HCT116 (cell line): Measurements from ENCODE around the gene CXCR5. TPM values are rescaled to one million over a fixed set of nuclear protein-coding genes. Genes with fewer than 3 reads are reported as not detected.

Experiments
- ATAC-seq: fragments of 200-7000 bp; cut with Tn5 transposase; 2 replicates; pipeline ENCODE4 v1.9.1; 2020; ENCODE audit warnings: mild to moderate bottlenecking, moderate library complexity
- BruUV-seq: library from RNA; stranded (reverse); fragments of 400-500 nt; replicated peaks from 2 replicates; lab custom pipeline; 2021; lab: Mats Ljungman, UMichigan
- CTCF ChIA-PET: fragments of 300-600 bp; sonication (Branson Sonifier 250); formaldehyde crosslinking; loops from one replicate; lab custom pipeline; 2021; ENCODE audit warnings: antibody characterized with exemption; lab: Charles Lee
- POLR2A ChIA-PET: fragments of 300-600, 350-600 bp; sonication (Branson Sonifier 250); formaldehyde crosslinking; loops from one replicate; lab custom pipeline; 2021; ENCODE audit warnings: antibody characterized with exemption; lab: Charles Lee
- RAD21 ChIA-PET, 2 experiments: fragments of 300-600 bp; sonication (Branson Sonifier 250); formaldehyde crosslinking; loops; one replicate each; lab custom pipeline; 2023; ENCODE audit warnings: low total read pairs in 2 of 2; ENCODE audit not compliant: uncharacterized antibody in 2 of 2, unreplicated experiment in 2 of 2, low non-redundant PET in 1 of 2; lab: Charles Lee
- DNase-seq: peaks from one replicate; pipeline ENCODE4 v3.0.0-alpha.2; 2010; ENCODE audit warnings: low read depth, low spot score
- H2AFZ ChIP-seq: fragments of 200-600 bp; shearing (Covaris generic), sonication (generic); 2 replicates; pipeline ENCODE4 v1.6.1; 2017; ENCODE audit warnings: low read depth, mixed run types, mixed read lengths, antibody characterized with exemption, low read length; ENCODE audit not compliant: poor library complexity, severe bottlenecking
- H3K27ac ChIP-seq: 2 replicates; pipeline ENCODE4 v1.5.1; 2012; ENCODE audit warnings: low read depth, low read length
- H3K27me3 ChIP-seq: fragments of 200-600 bp; sonication (generic); 2 replicates; pipeline ENCODE4 v1.6.1; 2016; ENCODE audit warnings: mixed run types, low read length, mixed read lengths; ENCODE audit not compliant: insufficient read depth
- H3K36me3 ChIP-seq, 2 experiments: fragments of 200-500 bp in 1 of 2; fragments of 200-600 bp in 1 of 2; sonication (Bioruptor generic) in 1 of 2; sonication (generic) in 1 of 2; 2 replicates each; pipeline versions ENCODE4 v1.5.1 to v1.6.1; 2014 to 2016; ENCODE audit warnings: low read length in 2 of 2, inconsistent platforms in 1 of 2, mixed read lengths in 1 of 2, mixed run types in 1 of 2; ENCODE audit not compliant: insufficient read depth in 2 of 2, control insufficient read depth in 1 of 2
- H3K4me1 ChIP-seq, 2 experiments: fragments of 200-600 bp in 1 of 2; sonication (generic) in 1 of 2; 2 replicates each; pipeline versions ENCODE4 v1.5.1 to v1.6.1; 2012 to 2017; ENCODE audit warnings: low read length in 2 of 2, inconsistent platforms in 1 of 2, mild to moderate bottlenecking in 1 of 2, mixed read lengths in 1 of 2, mixed run types in 1 of 2, moderate library complexity in 1 of 2; ENCODE audit not compliant: insufficient read depth in 2 of 2, control insufficient read depth in 1 of 2
- H3K4me2 ChIP-seq: fragments of 200-600 bp; sonication (generic); 2 replicates; pipeline ENCODE4 v1.6.1; 2017; ENCODE audit warnings: mixed run types, low read length, mixed read lengths
- H3K4me3 ChIP-seq, 2 experiments: fragments of 200-600 bp in 1 of 2; sonication (generic) in 1 of 2; replicated peaks in 1 of 2; 2 replicates each; pipeline ENCODE4 v1.5.1; 2011 to 2016; ENCODE audit warnings: low read length in 2 of 2, control low read depth in 1 of 2, low read depth in 1 of 2, mild to moderate bottlenecking in 1 of 2, mixed read lengths in 1 of 2, mixed run types in 1 of 2
- H3K79me2 ChIP-seq: fragments of 200-600 bp; sonication (generic); 2 replicates; pipeline ENCODE4 v1.6.1; 2017; ENCODE audit warnings: mild to moderate bottlenecking, mixed run types, low read length, moderate library complexity, mixed read lengths; ENCODE audit not compliant: insufficient read depth
- H3K9ac ChIP-seq: fragments of 200-600 bp; sonication (generic); 2 replicates; pipeline ENCODE4 v1.6.1; 2016; ENCODE audit warnings: low read length, mixed read lengths
- H3K9me2 ChIP-seq: fragments of 200-600 bp; sonication (generic), shearing (Covaris generic); 2 replicates; pipeline ENCODE4 v1.6.1; 2017; ENCODE audit warnings: mixed run types, mild to moderate bottlenecking, moderate library complexity; ENCODE audit not compliant: insufficient read depth
- H3K9me3 ChIP-seq, 2 experiments: fragments of 200-500 bp in 1 of 2; fragments of 200-600 bp in 1 of 2; sonication (Bioruptor generic) in 1 of 2; sonication (generic) in 1 of 2; 2 replicates each; pipeline ENCODE4 v1.6.1; 2014 to 2017; ENCODE audit warnings: low read length in 2 of 2, mixed read lengths in 2 of 2, inconsistent platforms in 1 of 2, low read depth in 1 of 2, mild to moderate bottlenecking in 1 of 2, mixed run types in 1 of 2, moderate library complexity in 1 of 2; ENCODE audit not compliant: control insufficient read depth in 1 of 2, insufficient read depth in 1 of 2
- H4K20me1 ChIP-seq: fragments of 200-600 bp; sonication (generic), shearing (Covaris generic); 2 replicates; pipeline ENCODE4 v1.6.1; 2017; ENCODE audit warnings: mixed run types, mild to moderate bottlenecking, moderate library complexity; ENCODE audit not compliant: insufficient read depth
- EGR1 ChIP-seq: IDR thresholded peaks from 2 replicates; pipeline ENCODE4 v1.6.1; 2012; ENCODE audit warnings: low read depth
- ELF1 ChIP-seq: IDR thresholded peaks from 2 replicates; pipeline ENCODE4 v1.6.1; 2012; ENCODE audit warnings: low read depth, borderline replicate concordance
- EZH2 ChIP-seq: fragments of 200-600 bp; sonication (generic); IDR thresholded peaks from 2 replicates; pipeline ENCODE4 v1.6.1; 2017; ENCODE audit warnings: antibody characterized with exemption, mixed run types
- EZH2phosphoT487 ChIP-seq: fragments of 200-600 bp; IDR thresholded peaks from 2 replicates; pipeline ENCODE4 v1.6.1; 2018; ENCODE audit warnings: antibody characterized with exemption, borderline replicate concordance
- FOSL1 ChIP-seq: IDR thresholded peaks from 2 replicates; pipeline ENCODE4 v1.6.1; 2012; ENCODE audit warnings: low read depth
- JUND ChIP-seq: IDR thresholded peaks from 2 replicates; pipeline ENCODE4 v1.6.1; 2012
- POLR2A ChIP-seq: IDR thresholded peaks from 2 replicates; pipeline ENCODE4 v1.7.0; 2011; ENCODE audit warnings: borderline replicate concordance; ENCODE audit not compliant: insufficient read depth, insufficient read length; ENCODE audit errors: extremely low read depth
- POLR2AphosphoS5 ChIP-seq: IDR thresholded peaks from 2 replicates; pipeline ENCODE4 v1.6.1; 2011; ENCODE audit warnings: mild to moderate bottlenecking, low read depth, low read length, moderate library complexity
- RAD21 ChIP-seq: IDR thresholded peaks from 2 replicates; pipeline ENCODE4 v1.6.1; 2012; ENCODE audit warnings: low read depth, mild to moderate bottlenecking
- SIN3A ChIP-seq: IDR thresholded peaks from 2 replicates; pipeline ENCODE4 v1.6.1; 2012; ENCODE audit warnings: low read depth
- SP1 ChIP-seq: IDR thresholded peaks from 2 replicates; pipeline ENCODE4 v1.6.1; 2012; ENCODE audit warnings: low read depth
- TCF7L2 ChIP-seq: IDR thresholded peaks from 2 replicates; pipeline ENCODE4 v1.7.0; 2011; ENCODE audit warnings: borderline replicate concordance, inconsistent platforms; ENCODE audit not compliant: insufficient read depth, insufficient read length; ENCODE audit errors: extremely low read depth
- YY1 ChIP-seq: IDR thresholded peaks from 2 replicates; pipeline ENCODE4 v1.6.1; 2011; ENCODE audit warnings: low read length, low read depth, moderate library complexity, mild to moderate bottlenecking; ENCODE audit not compliant: insufficient replicate concordance; ENCODE audit errors: extremely low read depth
- ZFX ChIP-seq: fragments of 450-650 bp; IDR thresholded peaks from 2 replicates; pipeline ENCODE4 v1.6.1; 2017
- ZNF274 ChIP-seq: fragments of 200-500 bp; sonication (Bioruptor generic); IDR thresholded peaks from 2 replicates; pipeline ENCODE4 v1.6.1; 2014; ENCODE audit warnings: mild to moderate bottlenecking, low read depth, low read length, inconsistent platforms
- intact Hi-C: fragments of 100-400 bp; cut with micrococcal nuclease; formaldehyde crosslinking; loops from 2 replicates; pipeline ENCODE4 v1.10.0; 2022
- total RNA-seq: library from RNA; stranded (reverse); gene quantifications from one replicate; pipeline ENCODE4 v1.2.1, GENCODE V29; 2021; ENCODE audit not compliant: unreplicated experiment
- TF ChIP-seq, protein P1 (sequence below): IDR thresholded peaks from 2 replicates; pipeline ENCODE4 v1.6.1; 2012
- TF ChIP-seq, protein P2 (sequence below), 3 experiments: fragments of 200-600 bp in 1 of 3; sonication (generic) in 1 of 3; IDR thresholded peaks in 2 of 3; conservative IDR thresholded peaks in 1 of 3; 2 replicates each; pipeline ENCODE4 v1.5.1; 2012 to 2017; ENCODE audit warnings: low read depth in 2 of 3, low read length in 2 of 3, antibody characterized with exemption in 1 of 3, borderline replicate concordance in 1 of 3, control low read depth in 1 of 3, mild to moderate bottlenecking in 1 of 3, mixed read lengths in 1 of 3, mixed run types in 1 of 3, moderate library complexity in 1 of 3; ENCODE audit not compliant: insufficient read depth in 1 of 3
- TF ChIP-seq, protein P3 (sequence below): IDR thresholded peaks from 2 replicates; pipeline ENCODE4 v1.6.1; 2012; ENCODE audit warnings: low read depth
- TF ChIP-seq, protein P4 (sequence below): IDR thresholded peaks from 2 replicates; pipeline ENCODE4 v1.6.1; 2012

CXCR5 gene
- total RNA-seq, 1 experiment from 2014 or later = not detected

DNA sequence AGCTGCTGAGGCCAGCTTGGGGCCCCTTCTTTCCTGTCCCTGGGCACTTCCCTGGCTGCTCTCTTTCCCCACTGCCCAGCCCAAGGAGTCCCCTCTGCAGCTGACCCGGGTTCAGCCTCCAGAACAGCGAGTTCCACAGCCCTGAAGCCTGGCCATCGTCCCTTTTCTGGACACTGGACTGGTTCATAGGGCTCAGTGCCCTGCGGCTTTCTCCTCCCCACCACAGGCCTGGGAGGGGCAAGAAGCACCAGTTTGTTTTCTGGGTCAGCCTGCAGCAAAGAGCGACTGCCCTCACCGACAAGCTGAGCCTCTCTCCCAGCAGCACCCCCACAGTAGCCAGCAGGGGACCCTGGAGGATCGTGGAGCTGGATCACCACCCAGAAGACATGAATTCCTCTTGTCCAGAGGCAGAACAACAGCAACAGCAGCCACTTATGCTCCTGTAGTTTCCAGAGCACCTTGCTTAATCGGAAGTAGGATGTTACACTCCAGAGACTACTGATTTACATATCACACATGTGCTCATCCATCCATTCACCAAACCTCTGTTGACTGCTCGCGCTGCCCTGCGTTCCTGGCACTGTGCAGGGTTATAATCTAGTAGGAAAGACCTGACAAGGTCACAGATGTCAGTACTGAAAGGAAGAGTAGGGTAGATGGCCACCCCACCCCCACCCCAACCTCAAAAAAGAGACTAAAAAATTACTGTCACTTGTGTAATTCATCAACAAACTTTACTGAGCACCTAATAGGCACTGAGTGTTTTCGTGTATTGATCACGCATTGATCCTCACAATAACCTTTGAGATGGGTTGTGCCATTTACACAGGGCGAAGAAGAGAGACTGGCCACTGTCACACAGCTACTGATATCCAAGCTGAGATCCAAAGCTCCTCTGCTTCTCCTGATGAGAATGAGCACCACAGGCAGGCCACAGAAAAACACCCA lies 13.0 kb upstream of the CXCR5 start:
- Histone ChIP-seq H3K9ac (no peak overlapping the region), H3K4me1 (no peaks in the 10 kb centered on the region), H2AFZ (no peak overlapping the region), H3K4me3 (no peak overlapping the region), H3K4me2 (no peak overlapping the region), H3K27me3 (no peaks in the 10 kb centered on the region), H3K79me2 (no peaks in the 10 kb centered on the region), H3K9me3 (no peaks in the 10 kb centered on the region), H3K27ac (no peak overlapping the region), H3K9me2 (no peaks in the 10 kb centered on the region), H3K36me3 (no peaks in the 10 kb centered on the region), H4K20me1 (no peaks in the 10 kb centered on the region)
- ATAC-seq (peak; percentile 14; the same call in 1 of the 2 replicates), DNase-seq (no peak)
- ChIA-PET RAD21 (interaction anchor here in 1 of 2 experiments (0.9 kb wide), 1 partner anchor 19 kb away, joined by 3 read pairs; no protein-coding TSS in a partner anchor), POLR2A (no interaction called here), CTCF (no interaction called here)
- intact Hi-C loops = no loop called here
- no TSS peak for BruUV-seq
- TF ChIP-seq YY1 = no peak
- TF ChIP-seq POLR2A = no peak
- TF ChIP-seq EZH2 = no peak
- TF ChIP-seq FOSL1 = no peak
- TF ChIP-seq, protein P1, sequence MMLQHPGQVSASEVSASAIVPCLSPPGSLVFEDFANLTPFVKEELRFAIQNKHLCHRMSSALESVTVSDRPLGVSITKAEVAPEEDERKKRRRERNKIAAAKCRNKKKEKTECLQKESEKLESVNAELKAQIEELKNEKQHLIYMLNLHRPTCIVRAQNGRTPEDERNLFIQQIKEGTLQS = no peak
- TF ChIP-seq JUND = no peak
- no peak for TF ChIP-seq ZFX
- no peak for TF ChIP-seq SP1
- TF ChIP-seq ELF1 = no peak
- TF ChIP-seq, protein P2, sequence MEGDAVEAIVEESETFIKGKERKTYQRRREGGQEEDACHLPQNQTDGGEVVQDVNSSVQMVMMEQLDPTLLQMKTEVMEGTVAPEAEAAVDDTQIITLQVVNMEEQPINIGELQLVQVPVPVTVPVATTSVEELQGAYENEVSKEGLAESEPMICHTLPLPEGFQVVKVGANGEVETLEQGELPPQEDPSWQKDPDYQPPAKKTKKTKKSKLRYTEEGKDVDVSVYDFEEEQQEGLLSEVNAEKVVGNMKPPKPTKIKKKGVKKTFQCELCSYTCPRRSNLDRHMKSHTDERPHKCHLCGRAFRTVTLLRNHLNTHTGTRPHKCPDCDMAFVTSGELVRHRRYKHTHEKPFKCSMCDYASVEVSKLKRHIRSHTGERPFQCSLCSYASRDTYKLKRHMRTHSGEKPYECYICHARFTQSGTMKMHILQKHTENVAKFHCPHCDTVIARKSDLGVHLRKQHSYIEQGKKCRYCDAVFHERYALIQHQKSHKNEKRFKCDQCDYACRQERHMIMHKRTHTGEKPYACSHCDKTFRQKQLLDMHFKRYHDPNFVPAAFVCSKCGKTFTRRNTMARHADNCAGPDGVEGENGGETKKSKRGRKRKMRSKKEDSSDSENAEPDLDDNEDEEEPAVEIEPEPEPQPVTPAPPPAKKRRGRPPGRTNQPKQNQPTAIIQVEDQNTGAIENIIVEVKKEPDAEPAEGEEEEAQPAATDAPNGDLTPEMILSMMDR (IDR thresholded peaks at IDR 0.05 in 2 of 3, conservative IDR thresholded peaks at IDR 0.05 in 1 of 3; ENCODE audit: borderline replicate concordance in 1 of 3, insufficient read depth in 1 of 3, low read depth in 2 of 3, low read length in 2 of 3) = no peak
- TF ChIP-seq, protein P3, sequence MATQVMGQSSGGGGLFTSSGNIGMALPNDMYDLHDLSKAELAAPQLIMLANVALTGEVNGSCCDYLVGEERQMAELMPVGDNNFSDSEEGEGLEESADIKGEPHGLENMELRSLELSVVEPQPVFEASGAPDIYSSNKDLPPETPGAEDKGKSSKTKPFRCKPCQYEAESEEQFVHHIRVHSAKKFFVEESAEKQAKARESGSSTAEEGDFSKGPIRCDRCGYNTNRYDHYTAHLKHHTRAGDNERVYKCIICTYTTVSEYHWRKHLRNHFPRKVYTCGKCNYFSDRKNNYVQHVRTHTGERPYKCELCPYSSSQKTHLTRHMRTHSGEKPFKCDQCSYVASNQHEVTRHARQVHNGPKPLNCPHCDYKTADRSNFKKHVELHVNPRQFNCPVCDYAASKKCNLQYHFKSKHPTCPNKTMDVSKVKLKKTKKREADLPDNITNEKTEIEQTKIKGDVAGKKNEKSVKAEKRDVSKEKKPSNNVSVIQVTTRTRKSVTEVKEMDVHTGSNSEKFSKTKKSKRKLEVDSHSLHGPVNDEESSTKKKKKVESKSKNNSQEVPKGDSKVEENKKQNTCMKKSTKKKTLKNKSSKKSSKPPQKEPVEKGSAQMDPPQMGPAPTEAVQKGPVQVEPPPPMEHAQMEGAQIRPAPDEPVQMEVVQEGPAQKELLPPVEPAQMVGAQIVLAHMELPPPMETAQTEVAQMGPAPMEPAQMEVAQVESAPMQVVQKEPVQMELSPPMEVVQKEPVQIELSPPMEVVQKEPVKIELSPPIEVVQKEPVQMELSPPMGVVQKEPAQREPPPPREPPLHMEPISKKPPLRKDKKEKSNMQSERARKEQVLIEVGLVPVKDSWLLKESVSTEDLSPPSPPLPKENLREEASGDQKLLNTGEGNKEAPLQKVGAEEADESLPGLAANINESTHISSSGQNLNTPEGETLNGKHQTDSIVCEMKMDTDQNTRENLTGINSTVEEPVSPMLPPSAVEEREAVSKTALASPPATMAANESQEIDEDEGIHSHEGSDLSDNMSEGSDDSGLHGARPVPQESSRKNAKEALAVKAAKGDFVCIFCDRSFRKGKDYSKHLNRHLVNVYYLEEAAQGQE = no peak
- no peak for TF ChIP-seq POLR2AphosphoS5
- no peak for TF ChIP-seq EZH2phosphoT487
- no peak for TF ChIP-seq EGR1
- no peak for TF ChIP-seq ZNF274
- TF ChIP-seq SIN3A = no peak
- TF ChIP-seq, protein P4, sequence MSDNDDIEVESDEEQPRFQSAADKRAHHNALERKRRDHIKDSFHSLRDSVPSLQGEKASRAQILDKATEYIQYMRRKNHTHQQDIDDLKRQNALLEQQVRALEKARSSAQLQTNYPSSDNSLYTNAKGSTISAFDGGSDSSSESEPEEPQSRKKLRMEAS = no peak
- no peak for TF ChIP-seq RAD21
- no peak for TF ChIP-seq TCF7L2
